ENCODE measurements around the gene BNIP5.

BNIP5 gene

DNA sequence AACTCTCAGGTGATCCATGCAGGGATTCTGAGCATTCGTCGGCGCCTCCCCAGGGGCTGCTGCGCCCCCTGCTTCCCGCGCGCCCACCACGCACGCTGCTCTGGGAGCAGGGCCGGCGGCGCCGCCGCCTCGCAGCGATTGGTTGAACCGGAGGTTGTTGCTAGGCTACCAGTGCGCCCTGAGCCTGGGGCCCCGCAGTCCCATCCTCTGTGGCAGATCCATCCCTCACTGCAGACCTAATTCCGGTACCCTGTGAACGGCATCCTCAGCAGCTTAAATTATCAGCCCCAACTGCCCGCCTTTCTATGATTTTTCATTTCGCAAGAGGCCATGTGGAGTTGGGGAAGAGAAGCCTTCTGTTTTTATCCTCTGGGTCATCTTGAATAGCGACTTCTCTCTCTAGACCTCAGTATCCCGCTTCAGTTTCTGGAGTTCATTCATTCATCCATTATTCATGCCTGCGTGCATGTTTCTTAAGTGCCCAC is 51.5 kb downstream of the BNIP5 start:
- no peak for TF ChIP-seq CTCF (IDR thresholded peaks at IDR 0.05)
- no peak overlapping the region for H2AFZ ChIP-seq
- no peak overlapping the region for H3K4me2 ChIP-seq (ENCODE audit: low read length)
- no peak overlapping the region for H3K9ac ChIP-seq
- no peaks in the 10 kb centered on the region for H3K36me3 ChIP-seq (ENCODE audit: control insufficient read depth, insufficient read depth, low read length)
- no peaks in the 10 kb centered on the region for H3K9me3 ChIP-seq (ENCODE audit: control insufficient read depth, low read length)
- H3K4me3 ChIP-seq (ENCODE audit: low read depth, low read length) = no peak overlapping the region
- H3K27me3 ChIP-seq (ENCODE audit: control insufficient read depth, insufficient read depth, low read length) = no peaks in the 10 kb centered on the region
- H3K79me2 ChIP-seq = no peaks in the 10 kb centered on the region
- H3K27ac ChIP-seq = no peak overlapping the region
- no peaks in the 10 kb centered on the region for H3K4me1 ChIP-seq

- Histone ChIP-seq H3K4me1 (no peaks in the 10 kb centered on the region), H3K27ac (no peak overlapping the region)
Measured at GRCh38 chr6:36284359-36284758, 52.3 kb downstream of the BNIP5 start.

GRCh38 chr6:36283608-36284007 is 53.1 kb downstream of the BNIP5 start:
- H3K9me3 ChIP-seq (ENCODE audit: control insufficient read depth, low read length) = no peaks in the 10 kb centered on the region
- H3K4me3 ChIP-seq (ENCODE audit: low read depth, low read length) = no peak overlapping the region
- H3K27me3 ChIP-seq (ENCODE audit: control insufficient read depth, insufficient read depth, low read length) = no peaks in the 10 kb centered on the region
- TF ChIP-seq CTCF (IDR thresholded peaks at IDR 0.05) = no peak
- no peak overlapping the region for H3K27ac ChIP-seq
- H3K4me1 ChIP-seq = no peaks in the 10 kb centered on the region
- no peaks in the 10 kb centered on the region for H3K79me2 ChIP-seq
- H3K4me2 ChIP-seq (ENCODE audit: low read length) = no peak overlapping the region
- no peak overlapping the region for H2AFZ ChIP-seq
- no peak overlapping the region for H3K9ac ChIP-seq
- H3K36me3 ChIP-seq (ENCODE audit: control insufficient read depth, insufficient read depth, low read length) = no peaks in the 10 kb centered on the region

More at GRCh38 chr6:36284359-36284758, 52.3 kb downstream of the BNIP5 start:
- no peaks in the 10 kb centered on the region for H3K27me3 ChIP-seq (ENCODE audit: control insufficient read depth, insufficient read depth, low read length)
- H3K4me3 ChIP-seq (ENCODE audit: low read depth, low read length) = no peak overlapping the region
- H3K79me2 ChIP-seq = no peaks in the 10 kb centered on the region
- H3K9me3 ChIP-seq (ENCODE audit: control insufficient read depth, low read length) = no peaks in the 10 kb centered on the region
- no peak overlapping the region for H3K4me2 ChIP-seq (ENCODE audit: low read length)
- TF ChIP-seq CTCF (IDR thresholded peaks at IDR 0.05) = no peak
- no peak overlapping the region for H3K9ac ChIP-seq
- no peak overlapping the region for H2AFZ ChIP-seq
- H3K36me3 ChIP-seq (ENCODE audit: control insufficient read depth, insufficient read depth, low read length) = no peaks in the 10 kb centered on the region

- Histone ChIP-seq H3K9ac (no peak overlapping the region), H3K9me3 (ENCODE audit: control insufficient read depth, low read length) (no peaks in the 10 kb centered on the region), H3K79me2 (no peaks in the 10 kb centered on the region), H3K36me3 (ENCODE audit: control insufficient read depth, insufficient read depth, low read length) (no peaks in the 10 kb centered on the region), H2AFZ (no peak overlapping the region), H3K4me2 (ENCODE audit: low read length) (no peak overlapping the region), H3K27me3 (ENCODE audit: control insufficient read depth, insufficient read depth, low read length) (no peaks in the 10 kb centered on the region), H3K4me1 (no peaks in the 10 kb centered on the region), H3K4me3 (ENCODE audit: low read depth, low read length) (no peak overlapping the region), H3K27ac (no peak overlapping the region)
- no peak for TF ChIP-seq CTCF (IDR thresholded peaks at IDR 0.05)
Measured at GRCh38 chr6:36280983-36281382, 55.7 kb downstream of the BNIP5 start.

DNA sequence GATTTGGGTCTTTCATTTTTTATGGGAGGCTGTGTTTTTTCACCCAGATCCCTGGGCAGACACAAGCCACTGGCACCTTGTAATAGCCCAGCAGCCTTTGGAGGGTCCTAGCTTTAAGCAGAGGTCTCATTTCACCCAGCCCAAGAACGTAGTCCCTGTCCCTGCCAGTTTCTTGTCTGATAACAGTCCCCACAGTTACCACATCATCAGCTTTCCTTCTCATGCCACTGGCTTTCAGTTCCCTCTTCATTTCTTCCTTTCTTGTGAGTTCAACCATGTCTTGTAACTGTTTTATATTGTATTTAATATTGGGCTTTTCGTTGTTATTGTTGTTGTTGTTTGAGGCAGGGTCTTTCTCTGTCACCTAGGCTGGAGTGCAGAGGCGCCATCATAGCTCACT is 56.2 kb downstream of the BNIP5 start:
- Histone ChIP-seq H3K27me3 (ENCODE audit: control insufficient read depth, insufficient read depth, low read length) (no peaks in the 10 kb centered on the region), H3K4me2 (ENCODE audit: low read length) (no peak overlapping the region), H3K27ac (no peak overlapping the region), H3K9ac (no peak overlapping the region), H2AFZ (no peak overlapping the region), H3K4me3 (ENCODE audit: low read depth, low read length) (no peak overlapping the region), H3K79me2 (no peaks in the 10 kb centered on the region), H3K36me3 (ENCODE audit: control insufficient read depth, insufficient read depth, low read length) (no peaks in the 10 kb centered on the region), H3K9me3 (ENCODE audit: control insufficient read depth, low read length) (no peaks in the 10 kb centered on the region), H3K4me1 (no peaks in the 10 kb centered on the region)
- TF ChIP-seq CTCF (IDR thresholded peaks at IDR 0.05) = no peak

Measured in parathyroid adenoma (tissue), 2 donors.